ENCODE results near the gene CNTNAP1. TPM values are rescaled to one million over a fixed set of nuclear protein-coding genes. Genes with fewer than 3 reads are reported as not detected.

Gene CNTNAP1
- total RNA-seq, 1 experiment from 2014 or later: 5.6 TPM

DNA sequence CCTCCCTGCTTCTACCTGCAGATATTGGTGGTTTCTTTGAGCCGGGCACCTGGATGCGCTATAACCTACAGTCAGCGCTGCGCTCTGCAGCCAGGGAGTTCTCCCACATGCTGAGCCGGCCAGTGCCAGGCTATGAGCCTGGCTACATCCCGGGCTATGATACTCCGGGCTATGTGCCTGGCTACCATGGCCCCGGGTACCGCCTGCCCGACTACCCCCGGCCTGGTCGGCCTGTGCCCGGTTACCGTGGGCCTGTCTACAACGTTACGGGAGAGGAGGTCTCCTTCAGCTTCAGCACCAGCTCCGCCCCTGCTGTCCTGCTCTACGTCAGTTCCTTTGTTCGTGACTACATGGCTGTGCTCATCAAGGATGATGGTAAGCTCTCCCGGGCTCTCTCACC is 13.2 kb downstream of the CNTNAP1 start:
- DNase-seq (ENCODE audit: low spot score): no peak
- no peaks in the 10 kb centered on the region for H3K9me3 ChIP-seq (ENCODE audit: low read depth, low read length, poor library complexity, severe bottlenecking)
- no peaks in the 10 kb centered on the region for H3K36me3 ChIP-seq (ENCODE audit: insufficient read depth, low read length, poor library complexity, severe bottlenecking)
- no TSS peak for BruUV-seq (replicated peaks)
- H3K4me1 ChIP-seq (ENCODE audit: insufficient read depth, low read length, poor library complexity, severe bottlenecking): no peaks in the 10 kb centered on the region
- H3K4me3 ChIP-seq (ENCODE audit: low read depth, low read length, poor library complexity, severe bottlenecking): no peak overlapping the region
- no peak overlapping the region for H3K27ac ChIP-seq (ENCODE audit: low read depth, low read length, poor library complexity, severe bottlenecking)
- intact Hi-C loops (cut with micrococcal nuclease; ENCODE audit: unreplicated experiment): no loop called here
- TF ChIP-seq EZH2 (IDR thresholded peaks at IDR 0.05; ENCODE audit: borderline replicate concordance, low read depth, low read length, poor library complexity, severe bottlenecking): no peak
- TF ChIP-seq, protein P1, sequence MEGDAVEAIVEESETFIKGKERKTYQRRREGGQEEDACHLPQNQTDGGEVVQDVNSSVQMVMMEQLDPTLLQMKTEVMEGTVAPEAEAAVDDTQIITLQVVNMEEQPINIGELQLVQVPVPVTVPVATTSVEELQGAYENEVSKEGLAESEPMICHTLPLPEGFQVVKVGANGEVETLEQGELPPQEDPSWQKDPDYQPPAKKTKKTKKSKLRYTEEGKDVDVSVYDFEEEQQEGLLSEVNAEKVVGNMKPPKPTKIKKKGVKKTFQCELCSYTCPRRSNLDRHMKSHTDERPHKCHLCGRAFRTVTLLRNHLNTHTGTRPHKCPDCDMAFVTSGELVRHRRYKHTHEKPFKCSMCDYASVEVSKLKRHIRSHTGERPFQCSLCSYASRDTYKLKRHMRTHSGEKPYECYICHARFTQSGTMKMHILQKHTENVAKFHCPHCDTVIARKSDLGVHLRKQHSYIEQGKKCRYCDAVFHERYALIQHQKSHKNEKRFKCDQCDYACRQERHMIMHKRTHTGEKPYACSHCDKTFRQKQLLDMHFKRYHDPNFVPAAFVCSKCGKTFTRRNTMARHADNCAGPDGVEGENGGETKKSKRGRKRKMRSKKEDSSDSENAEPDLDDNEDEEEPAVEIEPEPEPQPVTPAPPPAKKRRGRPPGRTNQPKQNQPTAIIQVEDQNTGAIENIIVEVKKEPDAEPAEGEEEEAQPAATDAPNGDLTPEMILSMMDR (conservative IDR thresholded peaks at IDR 0.05; ENCODE audit: low read depth, low read length): no peak
- POLR2A ChIA-PET (ENCODE audit: low non-redundant PET): no interaction called here
- CTCF ChIA-PET: no interaction called here
- H3K27me3 ChIP-seq (replicated peaks; ENCODE audit: insufficient read depth, low read depth, low read length, poor library complexity): no peaks in the 10 kb centered on the region

DNA sequence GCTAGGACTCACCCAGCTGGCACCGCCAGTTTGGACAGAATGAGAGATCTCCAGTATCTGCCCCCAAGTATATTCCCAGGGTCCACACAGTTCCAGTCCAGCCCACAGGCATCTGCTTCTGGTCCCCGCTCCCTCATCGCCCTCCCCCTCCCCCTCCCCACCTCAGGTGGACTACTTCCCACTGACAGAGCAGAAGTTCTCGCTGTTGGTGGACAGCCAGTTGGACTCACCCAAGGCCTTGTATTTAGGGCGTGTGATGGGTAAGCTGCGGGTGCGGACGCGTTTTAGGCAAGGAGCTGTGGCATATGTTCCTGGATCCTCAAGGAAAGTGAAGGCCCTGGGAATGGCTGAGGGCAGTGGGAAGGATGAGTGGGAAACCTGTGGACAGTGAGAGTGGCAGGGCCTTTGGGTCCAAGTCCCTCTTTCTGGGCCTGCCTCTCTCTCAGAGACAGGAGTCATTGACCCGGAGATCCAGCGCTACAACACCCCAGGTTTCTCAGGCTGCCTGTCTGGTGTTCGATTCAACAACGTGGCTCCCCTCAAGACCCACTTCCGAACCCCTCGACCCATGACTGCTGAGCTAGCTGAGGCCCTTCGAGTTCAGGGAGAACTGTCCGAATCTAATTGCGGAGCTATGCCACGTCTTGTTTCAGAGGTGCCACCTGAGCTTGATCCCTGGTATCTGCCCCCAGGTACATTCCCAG is 14.9 kb downstream of the CNTNAP1 start:
- no peaks in the 10 kb centered on the region for H3K9me3 ChIP-seq (ENCODE audit: low read depth, low read length, poor library complexity, severe bottlenecking)
- no peak overlapping the region for H3K27ac ChIP-seq (ENCODE audit: low read depth, low read length, poor library complexity, severe bottlenecking)
- intact Hi-C loops (cut with micrococcal nuclease; ENCODE audit: unreplicated experiment): no loop called here
- H3K36me3 ChIP-seq (ENCODE audit: insufficient read depth, low read length, poor library complexity, severe bottlenecking): no peaks in the 10 kb centered on the region
- no peaks in the 10 kb centered on the region for H3K27me3 ChIP-seq (replicated peaks; ENCODE audit: insufficient read depth, low read depth, low read length, poor library complexity)
- no peaks in the 10 kb centered on the region for H3K4me1 ChIP-seq (ENCODE audit: insufficient read depth, low read length, poor library complexity, severe bottlenecking)
- TF ChIP-seq EZH2 (IDR thresholded peaks at IDR 0.05; ENCODE audit: borderline replicate concordance, low read depth, low read length, poor library complexity, severe bottlenecking): no peak
- TF ChIP-seq, protein P1 (conservative IDR thresholded peaks at IDR 0.05; ENCODE audit: low read depth, low read length): no peak
- DNase-seq (ENCODE audit: low spot score): no peak
- POLR2A ChIA-PET (ENCODE audit: low non-redundant PET): no interaction called here
- no peak overlapping the region for H3K4me3 ChIP-seq (ENCODE audit: low read depth, low read length, poor library complexity, severe bottlenecking)
- BruUV-seq (replicated peaks): no TSS peak
- CTCF ChIA-PET: interaction anchor here (0.6 kb wide), 1 partner anchor 18 kb away, joined by 7 read pairs; no protein-coding TSS in a partner anchor

DNA sequence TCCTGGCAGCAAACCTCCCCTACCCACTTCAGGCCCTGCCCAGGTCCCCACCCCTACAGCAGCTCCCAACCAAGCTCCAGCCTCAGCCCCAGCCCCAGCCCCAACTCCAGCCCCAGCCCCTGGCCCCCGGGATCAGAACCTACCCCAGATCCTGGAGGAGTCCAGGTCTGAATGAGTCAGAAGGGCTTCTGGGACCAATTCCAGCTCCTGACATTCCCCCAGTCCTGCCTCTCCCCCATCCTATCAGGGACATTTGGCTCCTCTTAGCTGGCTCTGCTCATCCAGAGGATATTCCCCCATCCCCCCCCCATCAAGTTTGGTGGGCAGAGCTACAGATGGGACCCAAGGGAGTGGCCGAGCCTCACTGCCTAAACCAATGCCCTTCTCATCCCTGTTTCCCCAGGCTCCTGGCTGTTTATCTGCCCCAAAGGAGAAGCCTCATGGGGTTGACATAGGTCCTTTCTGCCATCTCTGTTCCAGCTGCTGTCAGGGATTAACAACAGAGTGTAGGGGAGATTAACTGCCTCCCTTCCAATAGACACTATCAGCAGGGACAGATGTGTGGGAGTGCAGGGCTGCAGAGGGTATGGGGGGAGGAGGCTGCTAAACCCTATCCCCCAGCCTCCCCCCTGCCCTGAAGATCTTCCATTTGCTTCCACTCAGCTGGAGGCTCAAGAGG is 16.5 kb downstream of the CNTNAP1 start:
- no peak overlapping the region for H3K4me3 ChIP-seq (ENCODE audit: low read depth, low read length, poor library complexity, severe bottlenecking)
- no peaks in the 10 kb centered on the region for H3K36me3 ChIP-seq (ENCODE audit: insufficient read depth, low read length, poor library complexity, severe bottlenecking)
- intact Hi-C loops (cut with micrococcal nuclease; ENCODE audit: unreplicated experiment): no loop called here
- H3K27me3 ChIP-seq (replicated peaks; ENCODE audit: insufficient read depth, low read depth, low read length, poor library complexity): no peaks in the 10 kb centered on the region
- BruUV-seq (replicated peaks): no TSS peak
- CTCF ChIA-PET: no interaction called here
- no peak for DNase-seq (ENCODE audit: low spot score)
- no peak overlapping the region for H3K27ac ChIP-seq (ENCODE audit: low read depth, low read length, poor library complexity, severe bottlenecking)
- POLR2A ChIA-PET (ENCODE audit: low non-redundant PET): no interaction called here
- no peaks in the 10 kb centered on the region for H3K4me1 ChIP-seq (ENCODE audit: insufficient read depth, low read length, poor library complexity, severe bottlenecking)
- no peaks in the 10 kb centered on the region for H3K9me3 ChIP-seq (ENCODE audit: low read depth, low read length, poor library complexity, severe bottlenecking)
- TF ChIP-seq, protein P1 (conservative IDR thresholded peaks at IDR 0.05; ENCODE audit: low read depth, low read length): no peak
- TF ChIP-seq EZH2 (IDR thresholded peaks at IDR 0.05; ENCODE audit: borderline replicate concordance, low read depth, low read length, poor library complexity, severe bottlenecking): no peak

Data from A673 (cell line).